K562 (cell line): ENCODE measurements around the gene CLNK. TPM values are rescaled to one million over a fixed set of nuclear protein-coding genes. Genes with fewer than 3 reads are reported as not detected.

ENCODE experiments used
- ATAC-seq: fragments of 200-7000 bp; cut with Tn5 transposase; 3 replicates; pipeline ENCODE4 v1.9.1; 2020; ENCODE audit warnings: moderate library complexity
- BruUV-seq: library from RNA; stranded (reverse); fragments of 400-500 nt; replicated peaks from 2 replicates; lab custom pipeline; 2021; lab: Mats Ljungman, UMichigan
- CTCF ChIA-PET: fragments of 300-600 bp; formaldehyde crosslinking; extraction: SDS; loops from one replicate; lab custom pipeline; 2021; ENCODE audit warnings: low intra/inter-chr PET ratio; lab: Yijun Ruan, JAX
- POLR2A ChIA-PET: fragments of 300-600, 350-650 bp; sonication (Branson Sonifier 250); formaldehyde crosslinking; extraction: SDS; loops from one replicate; lab custom pipeline; 2021; ENCODE audit warnings: antibody characterized with exemption, inconsistent platforms; lab: Yijun Ruan, JAX
- DNase-seq, 4 experiments: peaks; one replicate each; pipeline versions ENCODE4 v3.0.0 to v3.0.0-alpha.2; 2011 to 2018; ENCODE audit warnings: low spot score in 3 of 4, mixed read lengths in 3 of 4; ENCODE audit errors: extremely low read depth in 1 of 4
- FAIRE-seq: peaks from 2 replicates; lab custom pipeline; 2011; peaks lifted over from hg19 to GRCh38; lab: Jason Lieb, UNC
- H2AFZ ChIP-seq: 2 replicates; pipeline ENCODE4 v1.6.0; 2011; ENCODE audit warnings: low read depth, low read length, control low read depth, inconsistent platforms
- H3K27ac ChIP-seq: fragments of 200-600 bp; 3 replicates; pipeline ENCODE4 v1.8.0; 2011; ENCODE audit warnings: low read depth, mild to moderate bottlenecking, control low read depth, inconsistent platforms, low read length, moderate library complexity, mixed read lengths; ENCODE audit errors: extremely low read depth
- H3K27me3 ChIP-seq, 2 experiments: fragments of 300-600 bp in 1 of 2; 2 replicates in 1 of 2; 3 replicates in 1 of 2; pipeline versions ENCODE4 v1.6.0 to v1.8.0; 2011; ENCODE audit warnings: inconsistent platforms in 2 of 2, low read length in 2 of 2, mild to moderate bottlenecking in 1 of 2, mixed read lengths in 1 of 2, moderate library complexity in 1 of 2; ENCODE audit not compliant: control insufficient read depth in 2 of 2, insufficient read depth in 2 of 2
- H3K36me3 ChIP-seq: fragments of 300-600 bp; 3 replicates; pipeline ENCODE4 v1.8.0; 2011; ENCODE audit warnings: mild to moderate bottlenecking, low read length, inconsistent platforms; ENCODE audit not compliant: control insufficient read depth, insufficient read depth
- H3K4me1 ChIP-seq, 2 experiments: fragments of 200-600 bp in 1 of 2; replicated peaks in 1 of 2; 2 replicates in 1 of 2; 3 replicates in 1 of 2; pipeline versions ENCODE4 v1.5.1 to v1.8.0; 2011; ENCODE audit warnings: inconsistent platforms in 2 of 2, low read length in 2 of 2, mild to moderate bottlenecking in 1 of 2, mixed read lengths in 1 of 2, moderate library complexity in 1 of 2; ENCODE audit not compliant: control insufficient read depth in 2 of 2, insufficient read depth in 2 of 2
- H3K4me2 ChIP-seq: 2 replicates; pipeline ENCODE4 v1.6.1; 2011; ENCODE audit warnings: low read length, control low read depth, inconsistent platforms, mixed read lengths; ENCODE audit not compliant: insufficient read depth
- H3K4me3 ChIP-seq: fragments of 200-600 bp; sonication (generic), shearing (Covaris generic); 2 replicates; pipeline ENCODE4 v1.5.1; 2016; ENCODE audit warnings: control low read depth, inconsistent platforms
- H3K79me2 ChIP-seq: fragments of 200-600 bp; 3 replicates; pipeline ENCODE4 v1.8.0; 2011; ENCODE audit warnings: low read length, inconsistent platforms; ENCODE audit not compliant: control insufficient read depth, insufficient read depth
- H3K9ac ChIP-seq, 2 experiments: 2 replicates each; pipeline versions ENCODE4 v1.6.0 to v1.6.1; 2011; ENCODE audit warnings: low read depth in 2 of 2, low read length in 2 of 2, control low read depth in 1 of 2, inconsistent platforms in 1 of 2, mild to moderate bottlenecking in 1 of 2, mixed read lengths in 1 of 2; ENCODE audit not compliant: insufficient read depth in 1 of 2
- H3K9me1 ChIP-seq: one replicate; pipeline ENCODE4 v1.6.0; 2011; ENCODE audit warnings: inconsistent platforms, mild to moderate bottlenecking, low read length, moderate library complexity; ENCODE audit not compliant: control insufficient read depth, insufficient read depth
- H3K9me3 ChIP-seq: replicated peaks from 2 replicates; pipeline ENCODE4 v1.5.1; 2011; ENCODE audit warnings: low read depth, low read length, inconsistent platforms; ENCODE audit not compliant: control insufficient read depth, insufficient read depth
- H4K20me1 ChIP-seq: replicated peaks from 2 replicates; pipeline ENCODE4 v1.6.1; 2011; ENCODE audit warnings: low read length, inconsistent platforms, mixed read lengths; ENCODE audit not compliant: control insufficient read depth, insufficient read depth
- BHLHE40 ChIP-seq: IDR thresholded peaks from 2 replicates; pipeline ENCODE4 v1.6.1; 2011; ENCODE audit warnings: low read length, improper control_type of control experiment
- DIDO1 ChIP-seq: fragments of 450-650 bp; IDR thresholded peaks from 2 replicates; pipeline ENCODE4 v1.6.1; 2016; ENCODE audit warnings: low read depth, missing biosample characterization, missing genetic modification characterization
- ERF ChIP-seq: fragments of 450-650 bp; formaldehyde crosslinking; IDR thresholded peaks from 2 replicates; pipeline ENCODE4 v1.4.0; 2020; ENCODE audit warnings: mild to moderate bottlenecking, mixed read lengths
- FUS ChIP-seq: fragments of 200-400 bp; formaldehyde crosslinking; optimal IDR thresholded peaks from 2 replicates; pipeline ENCODE3; 2017; ENCODE audit warnings: low read depth, low read length
- GTF2F1 ChIP-seq: IDR thresholded peaks from 2 replicates; pipeline ENCODE4 v1.6.1; 2011; ENCODE audit warnings: low read depth, low read length, improper control_type of control experiment
- HDAC8 ChIP-seq: fragments of 450-650 bp; IDR thresholded peaks from 2 replicates; pipeline ENCODE4 v1.6.1; 2016; ENCODE audit warnings: mild to moderate bottlenecking, missing genetic modification characterization, moderate library complexity, missing compliant biosample characterization
- HNRNPUL1 ChIP-seq: fragments of 200-400 bp; formaldehyde crosslinking; IDR thresholded peaks from 2 replicates; pipeline ENCODE4 v1.6.1; 2017; ENCODE audit warnings: low read length
- MECOM ChIP-seq: fragments of 250-450 bp; sonication (Bioruptor Pico); IDR thresholded peaks from 2 replicates; pipeline ENCODE4 v1.8.0; 2022; ENCODE audit warnings: inconsistent platforms
- MTF1 ChIP-seq: fragments of 250-450 bp; sonication (Bioruptor Pico); IDR thresholded peaks from 2 replicates; pipeline ENCODE4 v1.9.0; 2021; ENCODE audit warnings: moderate library complexity, mild to moderate bottlenecking, inconsistent platforms, borderline replicate concordance
- NCOA6 ChIP-seq: fragments of 450-650 bp; IDR thresholded peaks from 2 replicates; pipeline ENCODE4 v1.6.1; 2017; ENCODE audit warnings: mild to moderate bottlenecking
- NKRF ChIP-seq: fragments of 450-650 bp; IDR thresholded peaks from 2 replicates; pipeline ENCODE4 v1.6.1; 2016; ENCODE audit warnings: borderline replicate concordance
- PCBP2 ChIP-seq: fragments of 200-400 bp; formaldehyde crosslinking; IDR thresholded peaks from 2 replicates; pipeline ENCODE4 v1.6.1; 2018; ENCODE audit warnings: low read length, low read depth, mild to moderate bottlenecking, moderate library complexity; ENCODE audit not compliant: poor library complexity, severe bottlenecking
- SETDB1 ChIP-seq: IDR thresholded peaks from one replicate; pipeline ENCODE4 v1.6.1; 2012; ENCODE audit warnings: low read length, control low read depth, inconsistent platforms
- TCF7L2 ChIP-seq: fragments of 150-350 bp; IDR thresholded peaks from 2 replicates; pipeline ENCODE4 v1.6.1; 2016; ENCODE audit warnings: low read depth, mild to moderate bottlenecking, low read length, moderate library complexity
- ZNF121 ChIP-seq: sonication (generic); formaldehyde crosslinking; conservative IDR thresholded peaks from 2 replicates; pipeline ENCODE4 v1.8.0; 2022; ENCODE audit warnings: missing genetic modification reagents
- ZNF133 ChIP-seq: fragments of 250-450 bp; sonication (Bioruptor Pico); IDR thresholded peaks from 2 replicates; pipeline ENCODE4 v1.4.0; 2020; ENCODE audit warnings: mild to moderate bottlenecking
- ZNF282 ChIP-seq: sonication (generic); formaldehyde crosslinking; IDR thresholded peaks from 2 replicates; pipeline ENCODE4 v1.8.1; 2023; ENCODE audit warnings: missing genetic modification reagents
- ZNF408 ChIP-seq: fragments of 250-450 bp; sonication (Bioruptor Pico); IDR thresholded peaks from 2 replicates; pipeline ENCODE4 v1.4.0; 2020; ENCODE audit warnings: low read depth, mild to moderate bottlenecking, moderate library complexity
- ZNF696 ChIP-seq: fragments of 250-450 bp; sonication (Bioruptor Pico); conservative IDR thresholded peaks from 2 replicates; pipeline ENCODE4 v1.4.0; 2020; ENCODE audit warnings: mild to moderate bottlenecking, moderate library complexity
- ZNF830 ChIP-seq: fragments of 250-450 bp; sonication (Bioruptor Pico); IDR thresholded peaks from 2 replicates; pipeline ENCODE4 v1.5.0; 2021; ENCODE audit warnings: mild to moderate bottlenecking
- WGBS: fragments of 100-300 bp; shearing (Covaris generic); methylation state at CpG from one replicate; pipeline ENCODE4 v1.1.6; 2016; ENCODE audit warnings: low coverage, mixed read lengths; ENCODE audit not compliant: insufficient coverage; ENCODE audit errors: missing lambda C conversion rate; 5-methylcytosine and 5-hydroxymethylcytosine counted together
- in situ Hi-C: fragments of 300-500 bp; cut with MboI; formaldehyde crosslinking; loops from 4 replicates; pipeline ENCODE4 v1.15.0; 2018; ENCODE audit warnings: inconsistent platforms, mixed read lengths
- intact Hi-C: fragments of 100-400 bp; cut with micrococcal nuclease; formaldehyde crosslinking; loops from 2 replicates; pipeline ENCODE4 v1.14.2; 2022
- polyA plus RNA-seq, 8 experiments: library from polyadenylated mRNA; depleted of rRNA in 4 of 8; stranded (reverse) in 5 of 8; unstranded in 3 of 8; fragments of >200 nt; fragmentation: Nextera tagmentation in 2 of 8; fragmentation: Illumina TruSeq in 1 of 8; extraction: Ambion mirVana in 2 of 8; extraction: Trizol in 1 of 8; gene quantifications; 2 replicates each; pipeline versions ENCODE4 v1.2.1 to v1.2.3, GENCODE V29; 2011 to 2014; ENCODE audit warnings: inconsistent platforms in 1 of 8, missing spikeins in 1 of 8
- total RNA-seq, 7 experiments: library from RNA; depleted of rRNA in 6 of 7; stranded (reverse); fragments of >200 nt in 6 of 7; fragmentation: Illumina TruSeq in 2 of 7; extraction: Trizol in 2 of 7; gene quantifications; 2 replicates each; pipeline versions ENCODE4 v1.2.1 to v1.2.3, GENCODE V29; 2011 to 2021; ENCODE audit warnings: low replicate concordance in 1 of 7

Gene CLNK
- total and polyA plus RNA-seq, 9 of the 15 experiments (the other 6 are each of a cell fraction or from before 2014, with no cell fraction given), result not detected

- H3K79me2 ChIP-seq, result no peaks in the 10 kb centered on the region
- H3K4me1 ChIP-seq, result no peaks in the 10 kb centered on the region
- H3K9me1 ChIP-seq, result no peaks in the 10 kb centered on the region
- DNase-seq, result no peak
- intact Hi-C loops (no loop called here), in situ Hi-C loops (loop anchor here (25.0 kb wide), 1 partner anchor 821 kb away; no protein-coding TSS in a partner anchor)
- H3K9ac ChIP-seq, result no peak overlapping the region
- H3K36me3 ChIP-seq, result no peaks in the 10 kb centered on the region
- no peak overlapping the region for H3K4me2 ChIP-seq
- no TSS peak for BruUV-seq
- H3K4me3 ChIP-seq, result no peak overlapping the region
- no peak overlapping the region for H2AFZ ChIP-seq
- WGBS, result 3% methylated on average over 6 of the region's 6 CpGs
- H3K27ac ChIP-seq, result no peak overlapping the region
- no peaks in the 10 kb centered on the region for H4K20me1 ChIP-seq
- no peak for FAIRE-seq
- CTCF ChIA-PET, result no interaction called here
- no peak for ATAC-seq
- POLR2A ChIA-PET, result no interaction called here
- TF ChIP-seq ZNF282 (CRISPR knock-in tag) (no peak), HDAC8 (tag) (no peak), MECOM (CRISPR knock-in tag) (no peak), DIDO1 (no peak), PCBP2 (no peak), TCF7L2 (no peak), ZNF133 (CRISPR knock-in tag) (no peak), ZNF408 (CRISPR knock-in tag) (no peak), GTF2F1 (no peak), ZNF830 (CRISPR knock-in tag) (no peak), ZNF696 (CRISPR knock-in tag) (no peak), MTF1 (CRISPR knock-in tag) (no peak), HNRNPUL1 (no peak), SETDB1 (no peak), BHLHE40 (no peak), ZNF121 (no peak), FUS (no peak), ERF (CRISPR knock-in tag) (no peak), NCOA6 (no peak), NKRF (no peak)
- no peaks in the 10 kb centered on the region; a peak in 1 of 5 replicates for H3K27me3 ChIP-seq
- H3K9me3 ChIP-seq, result no peaks in the 10 kb centered on the region
Measured at GRCh38 chr4:10590896-10591295, 93.7 kb downstream of the CLNK start.
